GM18520 (cell line): Measurements from ENCODE around the gene STAT3.
A peak's percentile ranks its signal among the peaks of the same experiment; 100 is the strongest.

Source experiments
- ATAC-seq: cut with Tn5 transposase; IDR thresholded peaks from one replicate; pipeline ENCODE4 v1.9.1; 2021; ENCODE audit not compliant: unreplicated experiment

STAT3 gene

DNA sequence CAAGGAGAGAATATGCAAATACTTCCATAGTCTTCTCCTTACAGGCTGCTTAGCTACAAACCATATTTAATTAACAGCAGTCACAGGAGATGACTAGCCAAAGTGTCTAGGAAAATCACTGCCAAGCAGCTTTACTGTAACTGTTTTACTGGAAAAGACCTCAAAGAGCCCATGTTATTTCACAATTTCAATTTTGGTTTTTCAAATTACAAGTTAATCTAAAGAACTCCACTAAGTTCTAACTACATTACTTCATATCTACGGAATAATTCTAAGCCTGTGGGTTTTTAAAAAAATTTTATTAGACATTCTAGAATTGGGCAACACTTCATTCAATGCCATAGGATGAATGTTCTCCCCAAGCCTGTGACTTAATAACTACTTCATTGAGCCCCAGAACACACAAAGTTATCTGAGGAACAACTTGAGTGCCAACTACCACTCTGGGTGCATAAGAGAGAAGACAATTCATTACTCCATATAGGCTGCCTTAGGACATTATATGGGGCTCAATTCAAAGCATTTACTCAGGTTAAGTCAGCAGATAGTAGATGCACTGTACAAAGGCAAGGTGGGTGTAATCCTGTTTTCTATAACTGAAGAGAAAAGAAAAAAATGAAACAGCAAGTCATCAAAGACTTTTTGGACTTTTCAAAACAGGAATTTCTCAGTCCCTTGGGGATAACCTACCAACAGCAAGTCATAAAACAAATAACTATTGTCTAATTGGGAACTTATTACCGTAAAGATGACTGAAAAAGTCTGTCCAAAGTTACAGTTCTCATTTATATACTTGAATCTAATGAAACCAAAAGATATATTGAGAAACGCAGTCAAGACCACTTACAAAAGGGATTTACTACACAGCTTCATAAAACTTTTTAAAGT, 33.0 kb downstream of the STAT3 start:
- ATAC-seq = no peak

DNA sequence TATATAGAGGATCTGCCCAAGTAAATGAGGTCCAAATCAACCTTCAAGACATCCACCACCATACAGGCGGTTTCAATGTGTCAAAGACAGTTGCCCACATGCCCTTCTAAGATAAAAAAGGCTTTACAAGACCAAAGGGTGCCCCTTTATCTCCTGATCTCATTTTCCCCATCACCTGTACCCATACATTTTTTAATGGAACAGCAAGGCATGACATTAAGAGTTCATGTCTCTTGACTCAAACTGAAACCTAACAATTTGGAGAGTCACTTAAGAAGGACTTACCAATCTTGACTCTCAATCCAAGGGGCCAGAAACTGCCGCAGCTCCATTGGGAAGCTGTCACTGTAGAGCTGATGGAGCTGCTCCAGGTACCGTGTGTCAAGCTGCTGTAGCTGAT, 40.1 kb downstream of the STAT3 start:
- no peak for ATAC-seq

DNA sequence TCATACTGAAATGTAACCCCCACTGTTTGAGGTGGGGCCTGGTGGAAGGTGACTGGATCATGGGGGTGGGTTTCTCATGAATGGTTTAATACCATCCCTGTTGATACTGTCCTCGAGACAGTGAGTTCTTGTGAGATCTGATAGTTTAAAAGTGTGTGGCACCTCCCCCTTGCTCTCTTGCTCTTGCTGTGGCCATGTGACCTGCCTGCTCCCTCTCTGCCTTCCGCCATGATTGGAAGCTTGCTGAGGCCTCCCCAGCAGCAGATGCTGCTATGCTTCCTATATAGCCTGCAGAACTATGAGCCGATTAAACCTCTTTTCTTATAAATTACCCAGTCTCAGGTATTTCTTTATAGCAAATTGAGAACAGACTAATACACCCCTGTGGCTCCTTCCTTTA, 40.6 kb downstream of the STAT3 start:
- ATAC-seq = no peak

DNA sequence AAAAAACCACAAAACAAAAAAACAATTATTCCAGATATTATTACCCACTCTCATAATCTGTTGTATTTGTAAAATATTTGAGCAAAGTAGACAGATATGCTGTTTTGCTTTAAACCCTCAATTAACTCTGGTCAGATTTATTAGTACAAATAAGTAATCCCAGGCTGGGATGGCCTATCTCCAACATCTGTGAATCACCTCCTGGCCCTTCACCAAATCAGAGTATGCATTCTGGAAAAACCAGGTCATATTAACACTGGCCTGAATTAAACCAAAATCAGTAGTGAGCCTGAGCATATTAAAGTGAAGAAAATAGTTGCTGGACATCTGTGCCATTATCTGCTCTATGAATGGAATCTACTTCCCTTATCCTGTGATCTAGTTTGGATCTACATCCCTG, 41.0 kb downstream of the STAT3 start:
- ATAC-seq = no peak

DNA sequence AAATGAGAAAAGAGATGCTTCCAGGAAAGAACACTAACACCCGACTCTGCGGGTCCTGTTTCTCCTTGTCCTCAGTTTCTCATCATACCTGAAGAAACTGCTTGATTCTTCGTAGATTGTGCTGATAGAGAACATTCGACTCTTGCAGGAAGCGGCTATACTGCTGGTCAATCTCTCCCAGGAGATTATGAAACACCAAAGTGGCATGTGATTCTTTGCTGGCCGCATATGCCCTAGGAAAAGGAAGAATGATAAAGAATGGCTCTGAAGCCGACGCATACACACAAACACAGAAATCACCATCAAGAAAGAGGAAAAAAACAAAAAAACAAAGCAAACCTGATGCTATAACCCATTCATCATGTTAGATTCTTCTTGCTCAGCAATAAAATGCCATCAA, 41.8 kb downstream of the STAT3 start:
- no peak for ATAC-seq

DNA sequence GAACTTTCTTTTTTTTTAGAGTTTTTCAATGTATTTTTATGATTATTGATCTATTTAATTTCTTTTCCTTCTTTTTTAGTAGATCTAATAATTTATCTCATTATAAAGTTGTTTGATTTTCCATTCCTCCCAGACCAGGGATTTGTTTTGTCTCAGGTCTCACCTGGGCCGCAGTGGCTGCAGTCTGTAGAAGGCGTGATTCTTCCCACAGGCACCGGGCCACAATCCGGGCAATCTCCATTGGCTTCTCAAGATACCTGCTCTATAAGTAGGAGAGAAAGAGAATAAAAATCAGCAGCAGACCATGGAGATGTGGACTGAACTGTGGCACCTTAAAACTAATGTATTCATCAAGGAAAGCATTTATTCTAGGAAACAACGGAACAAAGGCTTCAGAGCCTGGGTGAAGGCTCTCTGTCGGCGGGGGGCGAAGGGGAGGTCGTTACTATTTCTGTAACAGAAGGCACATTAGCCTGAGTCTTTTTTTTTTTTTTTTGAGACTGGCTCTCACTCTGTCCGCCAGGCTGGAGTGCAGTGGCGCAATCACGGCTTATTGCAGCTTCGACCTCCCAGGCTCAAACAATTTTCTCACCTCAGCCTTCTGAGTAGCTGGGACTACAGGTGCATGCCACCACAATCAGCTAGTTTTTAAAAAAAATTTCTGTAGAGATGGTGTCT, 42.7 kb downstream of the STAT3 start:
- no peak for ATAC-seq

DNA sequence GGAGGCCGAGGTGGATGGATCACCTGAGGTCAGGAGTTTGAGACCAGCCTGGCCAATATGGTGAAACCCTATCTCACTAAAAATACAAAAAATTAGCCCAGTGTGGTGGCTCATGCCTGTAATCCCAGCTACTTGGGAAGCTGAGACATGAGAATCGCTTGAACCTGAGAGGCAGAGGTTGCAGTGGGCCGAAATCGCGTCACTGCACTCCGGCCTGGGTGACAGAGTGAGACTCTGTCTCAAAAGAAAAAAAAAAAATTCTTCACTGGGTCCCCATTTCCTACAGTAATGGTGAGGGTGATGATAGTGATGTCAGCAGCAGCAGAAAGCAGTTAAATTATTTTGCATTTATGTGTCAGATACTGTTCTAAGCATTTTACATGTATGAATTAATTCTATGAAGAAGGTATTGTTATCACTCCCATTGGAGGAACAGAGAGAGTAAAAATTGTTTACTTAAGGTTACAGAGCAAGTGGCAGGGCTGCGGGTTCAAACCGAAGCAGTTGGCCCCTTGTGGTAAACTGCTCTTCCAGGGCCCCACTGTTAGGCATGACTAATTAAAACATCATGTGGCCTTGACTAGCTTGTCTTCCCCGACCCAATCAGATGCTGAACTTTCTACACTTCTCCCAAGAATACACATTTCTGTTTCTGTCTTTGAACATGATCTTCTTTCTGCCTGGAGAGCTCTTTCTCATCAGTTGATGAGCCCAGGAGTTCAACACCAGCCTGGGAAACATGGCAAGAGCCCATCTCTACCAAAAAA, 45.8 kb downstream of the STAT3 start:
- ATAC-seq = no peak

DNA sequence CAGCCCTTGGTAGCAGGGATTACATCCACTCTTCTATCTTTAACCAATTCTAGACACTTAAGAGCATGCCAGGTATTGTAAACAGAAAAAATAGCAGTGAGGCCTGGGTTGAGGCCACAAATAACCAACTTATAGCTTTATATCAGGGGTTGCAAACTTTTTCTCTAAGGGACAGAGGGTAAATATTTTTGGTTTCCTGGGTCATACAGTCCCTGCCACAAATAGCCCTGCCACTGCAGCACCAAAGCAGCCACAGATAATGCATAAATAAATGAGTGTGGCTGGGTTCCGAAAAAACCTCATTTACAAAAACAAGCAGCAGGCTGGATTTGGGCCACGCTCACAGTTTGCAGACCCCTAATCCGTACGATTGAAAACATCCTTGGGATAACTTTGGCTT, 46.7 kb downstream of the STAT3 start:
- ATAC-seq = no peak

DNA sequence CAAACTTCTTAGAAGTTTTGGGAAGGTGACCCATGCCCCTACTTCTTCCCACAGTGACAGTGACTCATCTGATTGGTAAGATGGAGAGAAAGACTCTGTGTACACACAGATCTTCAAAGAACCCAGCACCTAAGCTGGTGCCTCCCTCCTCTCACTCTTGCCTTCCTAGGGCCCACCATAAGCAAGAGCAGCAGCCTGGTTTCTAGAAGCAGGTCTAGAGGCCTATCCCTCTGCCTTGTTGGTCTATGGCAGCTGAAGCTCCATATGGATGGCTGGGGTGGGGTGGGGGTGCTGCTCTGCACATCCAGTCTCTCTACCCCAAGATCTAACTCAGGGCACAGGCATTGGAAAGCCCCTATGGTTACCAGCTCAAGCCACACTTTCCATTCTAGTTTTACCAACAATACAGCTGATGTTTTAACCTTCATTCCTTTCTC, 47.5 kb downstream of the STAT3 start:
- peak; percentile 30 for ATAC-seq

DNA sequence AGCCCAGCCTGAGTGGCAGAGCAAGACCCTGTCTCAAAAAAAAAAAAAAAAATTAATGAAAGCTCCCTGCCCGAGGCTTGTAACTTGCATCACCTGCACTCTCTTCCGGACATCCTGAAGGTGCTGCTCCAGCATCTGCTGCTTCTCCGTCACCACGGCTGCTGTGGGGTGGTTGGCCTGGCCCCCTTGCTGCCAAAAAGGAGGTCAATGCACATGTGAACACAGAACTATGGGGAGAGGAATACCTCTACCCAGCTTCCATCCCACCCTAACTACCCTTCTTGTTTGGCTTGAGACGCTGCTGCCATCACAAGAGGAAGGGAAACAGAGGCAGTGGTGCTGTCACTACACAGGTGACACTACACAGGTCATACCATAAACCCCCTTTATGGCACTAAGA, 49.0 kb downstream of the STAT3 start:
- ATAC-seq = no peak

DNA sequence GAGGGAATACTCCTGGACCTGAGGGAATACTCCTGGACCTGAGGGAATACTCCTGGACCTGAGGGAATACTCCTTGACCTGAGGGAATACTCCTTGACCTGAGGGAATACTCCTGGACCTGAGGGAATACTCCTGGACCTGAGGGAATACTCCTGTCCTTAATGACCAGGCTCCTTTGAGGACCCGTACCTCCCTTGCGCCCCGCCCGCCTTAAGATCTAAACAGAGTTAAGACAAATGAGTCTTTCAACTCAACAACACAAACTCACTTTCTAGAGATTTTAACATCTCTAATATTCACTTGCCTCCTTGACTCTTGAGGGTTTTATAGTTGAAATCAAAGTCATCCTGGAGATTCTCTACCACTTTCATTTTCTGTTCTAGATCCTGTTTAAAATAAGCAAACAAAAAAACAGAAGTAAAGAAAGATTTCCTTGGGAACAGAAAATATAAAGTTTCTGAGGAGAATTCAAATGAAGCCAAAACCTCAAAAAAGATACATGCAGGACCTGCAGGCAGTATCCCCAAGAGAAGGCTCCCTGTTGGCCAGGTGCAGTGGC, 49.7 kb downstream of the STAT3 start:
- ATAC-seq = no peak

DNA sequence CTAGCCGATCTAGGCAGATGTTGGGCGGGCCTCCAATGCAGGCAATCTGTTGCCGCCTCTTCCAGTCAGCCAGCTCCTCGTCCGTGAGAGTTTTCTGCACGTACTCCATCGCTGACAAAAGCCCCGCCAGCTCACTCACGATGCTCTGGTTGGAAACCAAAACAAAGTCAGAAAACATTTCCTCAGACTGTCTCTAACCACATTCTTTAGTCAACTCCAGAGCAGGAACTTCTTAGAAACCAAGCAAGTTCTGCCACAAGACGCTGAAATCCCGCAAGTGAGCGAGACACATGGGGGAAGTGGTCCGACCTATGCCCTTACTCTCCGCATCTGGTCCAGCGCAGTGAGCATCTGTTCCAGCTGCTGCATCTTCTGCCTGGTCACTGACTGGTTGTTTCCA, 50.8 kb downstream of the STAT3 start:
- peak; percentile 35 for ATAC-seq

DNA sequence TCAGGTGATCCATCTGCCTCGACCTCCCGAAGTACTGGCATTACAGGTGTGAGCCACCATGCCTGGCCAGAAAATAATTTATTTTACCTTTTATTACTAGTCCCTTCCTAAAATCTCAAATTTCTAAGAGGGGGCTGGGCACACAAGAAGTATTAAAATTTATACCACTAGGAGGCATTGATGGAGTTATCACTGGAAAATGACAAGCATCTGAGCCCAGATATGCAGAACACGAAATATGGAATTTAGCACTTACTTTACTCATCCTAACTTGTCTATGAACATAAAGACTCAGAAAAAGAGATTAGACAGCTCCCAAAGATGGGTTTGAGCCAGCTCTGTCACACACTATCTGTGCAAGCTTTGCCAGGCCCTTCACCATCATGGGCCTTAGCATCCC, 53.6 kb downstream of the STAT3 start:
- ATAC-seq = no peak

DNA sequence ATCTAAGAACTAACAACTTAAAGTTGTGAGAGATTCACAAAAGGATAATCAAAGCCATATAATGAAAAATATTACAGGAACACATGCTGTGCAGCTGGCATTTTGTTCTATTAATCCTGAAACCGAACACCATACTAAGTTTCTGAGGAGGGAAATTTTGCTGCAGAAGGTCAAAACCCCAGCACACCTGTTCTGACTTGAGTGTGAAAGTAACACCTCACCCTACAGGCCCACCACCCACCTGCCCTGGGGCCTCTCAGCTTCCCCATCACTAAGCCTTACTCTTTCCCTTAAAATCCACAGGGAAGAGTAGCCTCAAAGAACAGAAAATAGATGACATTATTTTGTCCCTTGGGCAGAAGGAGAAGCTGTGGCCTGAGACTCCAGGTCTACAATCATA, 55.2 kb downstream of the STAT3 start:
- ATAC-seq = no peak

DNA sequence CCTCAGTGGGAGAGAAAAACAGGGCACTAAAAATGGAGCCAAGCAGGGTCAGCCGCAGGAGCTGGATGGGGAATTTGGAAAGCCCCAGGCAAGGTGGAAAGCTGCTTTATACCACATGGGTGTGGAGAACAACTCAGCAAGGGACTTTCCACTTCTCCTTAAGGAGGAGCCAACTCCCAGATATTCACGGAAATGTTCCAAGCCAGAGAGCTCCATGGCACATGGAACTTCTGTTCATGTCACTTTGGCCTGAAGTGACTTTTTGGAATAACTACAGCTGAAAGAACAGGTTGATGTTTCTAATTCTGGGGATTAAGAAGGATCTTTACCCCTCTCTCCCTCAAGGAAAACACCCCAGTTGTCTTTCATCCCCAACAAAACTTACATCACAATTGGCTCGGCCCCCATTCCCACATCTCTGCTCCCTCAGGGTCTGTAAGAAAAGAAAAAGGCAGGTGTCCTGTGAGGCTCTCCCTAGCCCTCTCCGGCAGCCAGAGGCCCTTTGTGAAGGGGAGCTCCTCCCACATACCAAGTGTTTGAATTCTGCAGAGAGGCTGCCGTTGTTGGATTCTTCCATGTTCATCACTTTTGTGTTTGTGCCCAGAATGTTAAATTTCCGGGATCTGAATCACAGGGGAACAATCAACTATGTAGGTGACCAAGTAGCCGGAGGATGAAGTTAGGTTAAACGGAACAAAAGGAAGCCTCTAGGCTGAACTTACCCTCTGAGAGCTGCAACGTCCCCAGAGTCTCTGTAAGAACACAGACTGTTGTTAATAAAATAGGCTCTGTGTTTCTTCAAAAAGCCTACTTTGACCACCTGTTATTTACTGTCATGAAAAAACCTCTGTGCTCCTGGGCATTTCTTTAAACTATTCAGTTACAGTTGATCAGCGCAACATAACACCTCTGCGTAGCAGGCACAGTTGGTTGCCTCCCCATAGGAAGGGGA, 58.9 kb downstream of the STAT3 start:
- no peak for ATAC-seq

DNA sequence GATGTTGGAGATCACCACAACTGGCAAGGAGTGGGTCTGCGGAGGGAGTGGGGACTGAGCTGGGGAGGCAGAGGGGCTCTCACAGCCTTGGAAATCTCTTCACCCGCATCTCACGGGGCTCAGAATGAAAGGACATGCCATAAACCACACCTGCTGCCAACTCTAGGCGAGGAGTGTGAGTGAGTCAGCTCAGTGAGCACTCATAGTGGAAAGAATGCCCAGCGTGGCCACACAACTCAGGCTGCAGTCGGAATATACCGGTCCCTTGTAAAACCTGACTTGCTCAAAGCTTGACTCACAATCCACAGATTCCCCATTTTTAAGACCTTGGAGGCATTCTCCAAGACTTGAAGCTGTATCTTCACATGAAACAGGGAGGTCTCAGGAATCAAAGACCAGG, 63.2 kb downstream of the STAT3 start:
- no peak for ATAC-seq

DNA sequence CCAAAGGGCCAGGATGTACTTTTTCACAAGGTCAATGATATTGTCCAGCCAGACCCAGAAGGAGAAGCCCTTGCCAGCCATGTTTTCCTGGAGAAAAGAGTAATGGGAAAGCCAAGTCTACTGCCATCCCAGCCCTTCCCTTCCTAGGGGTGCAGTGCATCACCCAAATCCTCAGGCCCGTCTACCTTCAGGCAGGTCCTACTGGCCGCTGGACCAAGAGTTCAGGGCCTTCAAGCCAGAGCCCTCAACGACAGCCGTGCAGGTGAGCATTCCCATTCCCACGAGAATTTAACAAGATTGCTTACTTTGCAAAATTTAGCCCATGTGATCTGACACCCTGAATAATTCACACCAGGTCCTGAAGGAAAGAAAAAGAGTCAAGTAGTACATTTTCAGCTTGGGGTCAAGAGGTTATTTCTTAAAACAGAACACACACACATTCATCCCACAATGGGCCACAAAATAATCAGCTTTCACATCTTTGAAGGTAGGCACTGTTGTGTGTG, 64.9 kb downstream of the STAT3 start:
- ATAC-seq = no peak

DNA sequence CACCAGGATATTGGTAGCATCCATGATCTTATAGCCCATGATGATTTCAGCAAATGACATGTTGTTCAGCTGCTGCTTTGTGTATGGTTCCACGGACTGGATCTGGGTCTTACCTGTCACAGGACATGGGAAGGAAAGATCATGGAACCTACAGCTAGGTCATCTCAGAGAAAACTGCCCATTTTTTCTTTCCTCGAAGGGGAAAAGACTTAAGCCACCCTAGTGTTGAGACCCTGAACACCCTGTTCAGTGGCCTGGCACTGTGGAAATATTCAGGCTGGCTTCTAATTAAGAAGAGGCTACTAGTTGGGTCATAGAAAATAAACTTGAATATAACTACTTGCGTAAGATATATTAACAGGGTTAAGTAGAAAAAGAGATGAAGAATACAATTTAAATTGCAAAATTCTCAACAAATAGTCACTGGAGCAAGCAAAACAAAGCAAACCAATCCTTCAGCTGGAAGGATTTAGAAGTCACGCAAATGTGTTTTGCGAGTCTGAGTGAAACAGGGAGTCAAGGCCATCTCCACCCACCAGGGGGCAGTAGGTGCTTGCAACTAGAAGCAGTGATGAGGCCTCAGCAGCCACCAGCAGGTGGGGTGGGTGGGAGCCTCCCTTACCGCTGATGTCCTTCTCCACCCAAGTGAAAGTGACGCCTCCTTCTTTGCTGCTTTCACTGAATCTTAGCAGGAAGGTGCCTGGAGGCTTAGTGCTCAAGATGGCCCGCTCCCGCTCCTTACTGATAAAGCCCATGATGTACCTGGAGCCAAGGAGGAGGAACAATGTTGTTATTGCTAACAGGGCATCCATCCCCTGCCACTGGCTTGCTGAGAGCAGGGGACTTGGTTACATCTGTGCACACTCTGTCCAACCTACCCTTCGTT, 65.6 kb downstream of the STAT3 start:
- no peak for ATAC-seq

DNA sequence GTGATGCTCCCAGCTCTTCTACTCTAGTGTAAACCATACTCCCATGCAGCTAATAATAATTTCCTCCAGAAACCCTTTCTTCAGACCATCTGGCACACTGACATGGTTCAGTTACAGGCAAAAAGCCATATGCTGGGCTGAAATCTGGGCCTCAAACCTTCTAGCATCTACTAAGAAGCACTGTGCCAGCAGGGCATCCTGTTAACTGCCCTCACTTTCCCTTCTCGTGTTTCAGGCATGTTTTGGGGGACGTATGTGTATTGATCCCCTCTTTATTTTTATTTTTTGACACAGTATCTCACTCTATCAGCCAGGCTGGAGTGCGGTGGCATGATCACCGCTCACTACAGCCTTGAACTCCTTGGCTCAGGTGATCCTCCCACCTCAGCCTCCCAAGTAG, 66.7 kb downstream of the STAT3 start:
- no peak for ATAC-seq
